RWPE2 (cell line): ENCODE results near the gene IL18BP.

ENCODE experiments used
- ATAC-seq: fragments of 200-7000 bp; cut with Tn5 transposase; 3 replicates; pipeline ENCODE4 v1.9.1; 2021; ENCODE audit warnings: low read depth
- DNase-seq: peaks from one replicate; pipeline ENCODE4 v3.0.0-alpha.2; 2020; ENCODE audit warnings: low spot score
- H3K27ac ChIP-seq: fragments of 450-650 bp; 2 replicates; pipeline ENCODE4 v1.5.1; 2017; ENCODE audit warnings: mild to moderate bottlenecking; ENCODE audit not compliant: poor library complexity, severe bottlenecking
- H3K27me3 ChIP-seq: fragments of 250-450 bp; sonication (Bioruptor Pico); 2 replicates; pipeline ENCODE4 v1.5.1; 2021; ENCODE audit warnings: mild to moderate bottlenecking, moderate library complexity; ENCODE audit not compliant: insufficient read depth, poor library complexity, severe bottlenecking
- H3K36me3 ChIP-seq: fragments of 250-450 bp; sonication (Bioruptor Pico); 2 replicates; pipeline ENCODE4 v1.5.1; 2020; ENCODE audit warnings: low read depth, mild to moderate bottlenecking, moderate library complexity
- H3K4me1 ChIP-seq: fragments of 250-450 bp; sonication (Bioruptor Pico); 2 replicates; pipeline ENCODE4 v1.5.1; 2021; ENCODE audit warnings: mild to moderate bottlenecking, moderate library complexity; ENCODE audit not compliant: insufficient read depth, poor library complexity, severe bottlenecking
- H3K4me3 ChIP-seq: fragments of 250-450 bp; sonication (Bioruptor Pico); 2 replicates; pipeline ENCODE4 v1.5.1; 2021; ENCODE audit warnings: mild to moderate bottlenecking, moderate library complexity; ENCODE audit not compliant: severe bottlenecking
- H3K9me3 ChIP-seq: fragments of 250-450 bp; sonication (Bioruptor Pico); 2 replicates; pipeline ENCODE4 v1.5.1; 2021; ENCODE audit warnings: mild to moderate bottlenecking, moderate library complexity; ENCODE audit not compliant: severe bottlenecking
- CTCF ChIP-seq: fragments of 450-650 bp; IDR thresholded peaks from one replicate; pipeline ENCODE4 v1.5.1; 2017; ENCODE audit warnings: mild to moderate bottlenecking, moderate library complexity; ENCODE audit not compliant: poor library complexity, severe bottlenecking

Gene IL18BP

DNA sequence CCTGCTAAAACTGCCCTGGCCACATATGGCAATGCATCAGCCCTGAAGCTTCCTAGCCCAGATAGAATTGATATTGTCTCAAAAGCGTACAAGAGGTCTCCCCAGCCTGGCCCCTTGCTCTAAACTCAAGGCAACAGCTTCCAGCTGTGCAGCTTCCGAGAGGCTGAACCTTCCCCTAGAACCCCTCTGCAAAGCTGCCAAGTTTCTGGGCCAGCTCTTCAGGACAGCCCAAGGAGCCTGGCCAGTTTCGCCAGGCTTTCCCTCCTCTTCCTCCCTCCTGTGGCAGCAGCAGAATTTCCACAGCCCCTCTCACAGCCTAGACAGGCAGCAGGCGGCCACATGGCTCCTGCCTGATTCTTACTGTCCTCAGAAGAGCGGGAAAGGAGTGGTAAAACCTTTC is 47.1 kb downstream of the IL18BP start:
- Histone ChIP-seq H3K27me3 (no peaks in the 10 kb centered on the region), H3K4me1 (peaks cover 11% of the 10 kb centered on the region), H3K27ac (no peak overlapping the region), H3K9me3 (no peaks in the 10 kb centered on the region), H3K4me3 (no peak overlapping the region), H3K36me3 (peaks cover 41% of the 10 kb centered on the region)
- DNase-seq (no peak), ATAC-seq (no peak)
- no peak for TF ChIP-seq CTCF

GRCh38 chr11:72048766-72049460 is 50.2 kb downstream of the IL18BP start:
- Histone ChIP-seq H3K4me1 (no peaks in the 10 kb centered on the region), H3K27ac (no peak overlapping the region), H3K9me3 (no peaks in the 10 kb centered on the region), H3K27me3 (no peaks in the 10 kb centered on the region), H3K4me3 (no peak overlapping the region), H3K36me3 (peaks cover 51% of the 10 kb centered on the region)
- no peak for DNase-seq
- ATAC-seq = no peak
- TF ChIP-seq CTCF = no peak
